ENCODE measurements around the gene CD300C.

- no peak for TF ChIP-seq SIN3A (IDR thresholded peaks at IDR 0.05; ENCODE audit: low read depth, low read length)
- no peak for TF ChIP-seq TAF1 (IDR thresholded peaks at IDR 0.05; ENCODE audit: borderline replicate concordance, low read depth, low read length)
- TF ChIP-seq CTCF (IDR thresholded peaks at IDR 0.05 in 2 of 3, conservative IDR thresholded peaks at IDR 0.05 in 1 of 3; ENCODE audit: control insufficient read depth in 2 of 3, extremely low read depth in 1 of 3, insufficient read depth in 1 of 3, low read depth in 3 of 3, low read length in 3 of 3): no peak
- TF ChIP-seq SP1 (IDR thresholded peaks at IDR 0.05; ENCODE audit: low read depth, low read length): no peak
- no peak for TF ChIP-seq RB1 (IDR thresholded peaks at IDR 0.05; ENCODE audit: borderline replicate concordance)
- no peak for TF ChIP-seq ZZZ3 (IDR thresholded peaks at IDR 0.05; ENCODE audit: control insufficient read depth, insufficient read length, low read depth)
- no peak for TF ChIP-seq EGR1 (IDR thresholded peaks at IDR 0.05; ENCODE audit: borderline replicate concordance in 1 of 2, low read depth in 2 of 2, low read length in 2 of 2)
- no peak for TF ChIP-seq RELB (IDR thresholded peaks at IDR 0.05; ENCODE audit: low read depth)
- no peak for TF ChIP-seq CREM (IDR thresholded peaks at IDR 0.05; ENCODE audit: low read depth)
- TF ChIP-seq POLR2A (IDR thresholded peaks at IDR 0.05; ENCODE audit: low read depth, low read length): no peak
- TF ChIP-seq CREB1 (IDR thresholded peaks at IDR 0.05; ENCODE audit: low read depth): no peak
- no peak for TF ChIP-seq CEBPB (IDR thresholded peaks at IDR 0.05; ENCODE audit: borderline replicate concordance in 1 of 2, low read depth in 2 of 2, low read length in 2 of 2)
These were observed 1.8 kb downstream of the CD300C start for GRCh38 chr17:74543891-74544760.

Data from GM12878 (cell line).